Pancreas (tissue), 10 donors: Measurements from ENCODE around the gene RRP9. TPM values are rescaled to one million over a fixed set of nuclear protein-coding genes. Genes with fewer than 3 reads are reported as not detected.
A peak's percentile ranks its signal among the peaks of the same experiment; 100 is the strongest.

Experiments used
- ATAC-seq, 4 donors: fragments of 200-7000 bp; cut with Tn5 transposase; one replicate each; pipeline versions ENCODE4 v1.8.0 to v1.9.1; 2020; ENCODE audit warnings: mild to moderate bottlenecking in 4 of 4, moderate library complexity in 4 of 4
- DNase-seq, 6 donors: peaks; one replicate each; pipeline ENCODE4 v3.0.0-alpha.2; 2020
- FAIRE-seq: peaks from 2 replicates; lab custom pipeline; 2012; peaks lifted over from hg19 to GRCh38; lab: Jason Lieb, UNC
- H3K27ac ChIP-seq, 4 donors: fragments of 200-600 bp; sonication (generic); 1 replicate in 3 of 4; 2 replicates in 1 of 4; pipeline versions ENCODE4 v1.5.0 to v1.8.0; 2020
- H3K27me3 ChIP-seq, 4 donors: fragments of 200-600 bp; one replicate each; pipeline ENCODE4 v1.8.0; 2021
- H3K36me3 ChIP-seq, 3 donors: fragments of 200-600 bp; sonication (generic) in 1 of 3; one replicate each; pipeline versions ENCODE4 v1.5.0 to v1.8.0; 2020 to 2021
- H3K4me1 ChIP-seq, 3 donors: fragments of 200-600 bp; one replicate each; pipeline ENCODE4 v1.8.0; 2021
- H3K4me3 ChIP-seq, 4 donors: fragments of 200-600 bp; sonication (generic) in 2 of 4; one replicate each; pipeline versions ENCODE4 v1.5.0 to v1.8.0; 2020 to 2021
- H3K9me3 ChIP-seq, 4 donors: fragments of 200-600 bp; one replicate each; pipeline ENCODE4 v1.8.0; 2021
- CTCF ChIP-seq, 4 donors: fragments of 200-600 bp; sonication (generic) in 3 of 4; IDR thresholded peaks; one replicate each; pipeline versions ENCODE4 v1.5.0 to v1.8.0; 2021; ENCODE audit warnings: antibody characterized with exemption in 4 of 4
- WGBS, 2 donors: extraction: QIAGEN DNeasy Blood & Tissue Kit; methylation state at CpG; one replicate each; pipeline ENCODE4 v1.1.7; 2013; 5-methylcytosine and 5-hydroxymethylcytosine counted together
- intact Hi-C, 3 donors: fragments of 100-400 bp; cut with DNase I; formaldehyde crosslinking; loops; one replicate each; pipeline versions ENCODE4 v1.11.1 to v1.14.2; 2022
- polyA plus RNA-seq, 2 donors: library from polyadenylated mRNA; stranded (reverse); fragments of 200-250 nt; gene quantifications; one replicate each; pipeline ENCODE4 v1.2.3, GENCODE V29; 2013
- total RNA-seq, 6 donors: library from RNA; stranded (reverse); fragmentation: NEBNext Ultra II Directional in 4 of 6; extraction: Animal tissue kit (Norgen Biotek cat#: 25700) in 4 of 6; gene quantifications; one replicate each; pipeline versions ENCODE4 v1.2.1 to v1.2.4, GENCODE V29; 2021 to 2023
- donor health status: healthy with polysubstance abuse.
- donor health status: DM: no; HTN: no; CAD: no; lungs with moderate emphysema.
- donor health status: DM: no; HTN: no; CAD: no.
- donor health status: control.
- donor health status: control.
- donor health status: Bipolar disorder and iron deficiency.
- donor health status: DM: yes; HTN: yes; CAD: no.
- donor health status: DM: no; HTN: no; CAD: no.
- donor health status: DM: no; HTN: no; CAD: no.
- donor health status: DM: yes; HTN: yes; CAD: no.

Gene RRP9
- total and polyA plus RNA-seq, 8 donors: 3.8 to 13.8 (median 7.9) TPM

GRCh38 chr3:51977446-51978142 lies 35.9 kb upstream of the RRP9 start:
- DNase-seq (peak in 1 of 6 donors; percentile 72), FAIRE-seq (no peak), ATAC-seq (no peak)
- no peak for TF ChIP-seq CTCF (IDR thresholded peaks at IDR 0.05)
- Histone ChIP-seq H3K27me3 (no peaks in the 10 kb centered on the region), H3K4me1 (peaks cover 14 to 23% (median 16%) of the 10 kb centered on the region in 3 donors), H3K36me3 (no peaks in the 10 kb centered on the region), H3K9me3 (no peaks in the 10 kb centered on the region), H3K27ac (no peak overlapping the region), H3K4me3 (no peak overlapping the region)
- WGBS, 2 donors: 79 to 83% methylated on average over 8 to 9 of the region's 9 CpGs
- intact Hi-C loops: no loop called here

- FAIRE-seq (no peak), ATAC-seq (peak in 2 of 4 donors; percentile 8 to 18), DNase-seq (peak; percentile 63 to 88 (median 76))
- Histone ChIP-seq H3K27ac (peak overlapping the region in 3 of 4 donors; percentile 42 to 94 (median 73)), H3K4me3 (peak overlapping the region in 2 of 4 donors; percentile 59 to 77), H3K9me3 (no peaks in the 10 kb centered on the region), H3K36me3 (no peaks in the 10 kb centered on the region), H3K27me3 (no peaks in the 10 kb centered on the region), H3K4me1 (peaks cover 11 to 18% (median 13%) of the 10 kb centered on the region in 3 donors)
- 35 to 37% methylated on average over 46 of the region's 46 CpGs for WGBS, 2 donors
- intact Hi-C loops: no loop called here
- TF ChIP-seq CTCF (IDR thresholded peaks at IDR 0.05): no peak
These were observed 34.3 kb upstream of the RRP9 start for GRCh38 chr3:51975852-51976549.

GRCh38 chr3:51974963-51975851 lies 33.5 kb upstream of the RRP9 start, which contains the start of gene ABHD14A:
TSS of gene ABHD14A (plus strand) at chr3:51975064. CDS start at chr3:51975136, 72 bp downstream.
- FAIRE-seq: no peak
- Histone ChIP-seq H3K9me3 (no peaks in the 10 kb centered on the region), H3K4me1 (peaks cover 11 to 24% (median 18%) of the 10 kb centered on the region in 3 donors), H3K4me3 (peak within 1 kb of the TSS; percentile 45 to 77 (median 61)), H3K27ac (peak within 1 kb of the TSS; percentile 73 to 94 (median 86)), H3K36me3 (no peaks in the 10 kb centered on the region), H3K27me3 (no peaks in the 10 kb centered on the region)
- TF ChIP-seq CTCF (IDR thresholded peaks at IDR 0.05): no peak
- DNase-seq: peak; percentile 69 to 89 (median 78)
- WGBS, 2 donors: 0% methylated on average over 47 to 63 of the region's 63 CpGs
- peak; percentile 63 to 75 (median 70) for ATAC-seq
- intact Hi-C loops: no loop called here

GRCh38 chr3:51974277-51974962 lies 32.7 kb upstream of the RRP9 start:
- 8 to 13% methylated on average over 30 of the region's 30 CpGs for WGBS, 2 donors
- no peak for TF ChIP-seq CTCF (IDR thresholded peaks at IDR 0.05)
- Histone ChIP-seq H3K4me3 (peak overlapping the region; percentile 36 to 77 (median 61)), H3K27me3 (no peaks in the 10 kb centered on the region), H3K4me1 (peaks cover 11 to 28% (median 23%) of the 10 kb centered on the region in 3 donors), H3K9me3 (no peaks in the 10 kb centered on the region), H3K27ac (peak overlapping the region; percentile 73 to 94 (median 86)), H3K36me3 (no peaks in the 10 kb centered on the region)
- ATAC-seq: peak; percentile 34 to 38 (median 37)
- no peak for FAIRE-seq
- DNase-seq: peak in 5 of 6 donors; percentile 63 to 86 (median 66)
- intact Hi-C loops: no loop called here
